ENCODE data around the gene EXOSC3. TPM values are rescaled to one million over a fixed set of nuclear protein-coding genes. Genes with fewer than 3 reads are reported as not detected.
"Not testable (repeated sequence)": the region's sequence is repeated elsewhere in the genome, so short reads cannot be mapped to it uniquely, and the experiment has no call there.

EXOSC3 gene
- total RNA-seq, 1 donor from 2014 or later: 109 TPM

- Mint-ChIP-seq H3K27ac (peak overlapping the region; percentile 70), H3K4me3 (peak overlapping the region; percentile 94), H3K4me1 (peaks cover 28% of the 10 kb centered on the region), H3K27me3 (peaks cover 4% of the 10 kb centered on the region), H3K9me3 (no peaks in the 10 kb centered on the region), H3K36me3 (ENCODE audit: low read depth) (peaks cover 18% of the 10 kb centered on the region)
- peak; percentile 66 for DNase-seq
- intact Hi-C loops (cut with micrococcal nuclease): no loop called here
These were observed 13.8 kb upstream of the EXOSC3 start for GRCh38 chr9:37798677-37799076.

GRCh38 chr9:37796232-37796631 is 11.4 kb upstream of the EXOSC3 start:
- Mint-ChIP-seq H3K27me3 (peaks cover 4% of the 10 kb centered on the region), H3K27ac (no peak overlapping the region), H3K9me3 (no peaks in the 10 kb centered on the region), H3K4me1 (peaks cover 18% of the 10 kb centered on the region), H3K4me3 (no peak overlapping the region), H3K36me3 (ENCODE audit: low read depth) (peaks cover 11% of the 10 kb centered on the region)
- DNase-seq: no peak
- intact Hi-C loops (cut with micrococcal nuclease): no loop called here

- Mint-ChIP-seq H3K4me1 (peaks cover 9% of the 10 kb centered on the region), H3K27me3 (peaks cover 4% of the 10 kb centered on the region), H3K27ac (no peak overlapping the region), H3K9me3 (no peaks in the 10 kb centered on the region), H3K36me3 (ENCODE audit: low read depth) (peaks cover 13% of the 10 kb centered on the region), H3K4me3 (no peak overlapping the region)
- intact Hi-C loops (cut with micrococcal nuclease): no loop called here
- DNase-seq: no peak
These were observed 7.3 kb upstream of the EXOSC3 start for GRCh38 chr9:37792122-37792521.

- H3K9me3 Mint-ChIP-seq: no peaks in the 10 kb centered on the region
- no peak for DNase-seq
These were observed 5.2 kb upstream of the EXOSC3 start for GRCh38 chr9:37790096-37790495.

GRCh38 chr9:37788332-37788731 is 3.5 kb upstream of the EXOSC3 start:
- intact Hi-C loops (cut with micrococcal nuclease): loop anchor here (10.0 kb wide), 1 partner anchor 304 kb away; the partner anchor contains the start of gene POLR1E
- Mint-ChIP-seq H3K27ac (no peak overlapping the region), H3K9me3 (no peaks in the 10 kb centered on the region), H3K4me3 (no peak overlapping the region), H3K27me3 (no peaks in the 10 kb centered on the region), H3K36me3 (ENCODE audit: low read depth) (peaks cover 15% of the 10 kb centered on the region), H3K4me1 (peaks cover 16% of the 10 kb centered on the region)
- no peak for DNase-seq

More at GRCh38 chr9:37790096-37790495, 5.2 kb upstream of the EXOSC3 start:
- Mint-ChIP-seq H3K27ac (no peak overlapping the region), H3K36me3 (ENCODE audit: low read depth) (peaks cover 7% of the 10 kb centered on the region), H3K4me1 (peaks cover 13% of the 10 kb centered on the region), H3K27me3 (peaks cover under 1% of the 10 kb centered on the region), H3K4me3 (no peak overlapping the region)
- intact Hi-C loops (cut with micrococcal nuclease): no loop called here

- H3K9me3 Mint-ChIP-seq: no peaks in the 10 kb centered on the region
- no peaks in the 10 kb centered on the region for H3K27me3 Mint-ChIP-seq
- H3K4me1 Mint-ChIP-seq: peaks cover 26% of the 10 kb centered on the region
- H3K4me3 Mint-ChIP-seq: no peak overlapping the region
- intact Hi-C loops (cut with micrococcal nuclease): loop anchor here (10.0 kb wide), 1 partner anchor 302 kb away; the partner anchor contains the start of gene POLR1E
- no peak overlapping the region for H3K27ac Mint-ChIP-seq
- peaks cover 25% of the 10 kb centered on the region for H3K36me3 Mint-ChIP-seq (ENCODE audit: low read depth)
- peak; percentile 55 for DNase-seq
These were observed 2.2 kb upstream of the EXOSC3 start for GRCh38 chr9:37787059-37787458.

- intact Hi-C loops (cut with micrococcal nuclease): loop anchor here (2.0 to 10.0 kb wide), 3 partner anchors 55 to 299 kb away; partner anchors contain the start of genes POLR1E and TOMM5
- peaks cover 42% of the 10 kb centered on the region for H3K36me3 Mint-ChIP-seq (ENCODE audit: low read depth)
- H3K27me3 Mint-ChIP-seq: no peaks in the 10 kb centered on the region
- H3K4me3 Mint-ChIP-seq: peak overlapping the region; percentile 98
- H3K9me3 Mint-ChIP-seq: no peaks in the 10 kb centered on the region
- H3K4me1 Mint-ChIP-seq: peaks cover 19% of the 10 kb centered on the region
- H3K27ac Mint-ChIP-seq: peak overlapping the region; percentile 97
- no peak for DNase-seq
These were observed 611 bp downstream of the EXOSC3 start for GRCh38 chr9:37784291-37784615.

- intact Hi-C loops (cut with micrococcal nuclease): no loop called here
- Mint-ChIP-seq H3K27ac (no peak overlapping the region), H3K36me3 (ENCODE audit: low read depth) (peaks cover 78% of the 10 kb centered on the region), H3K4me1 (peaks cover 19% of the 10 kb centered on the region), H3K9me3 (no peaks in the 10 kb centered on the region), H3K27me3 (no peaks in the 10 kb centered on the region), H3K4me3 (no peak overlapping the region)
- DNase-seq: no peak
These were observed 6.3 kb downstream of the EXOSC3 start for GRCh38 chr9:37778534-37778933.

GRCh38 chr9:37776328-37776727 is 8.5 kb downstream of the EXOSC3 start:
- Mint-ChIP-seq H3K27me3 (no peaks in the 10 kb centered on the region), H3K4me1 (peaks cover 8% of the 10 kb centered on the region), H3K9me3 (no peaks in the 10 kb centered on the region), H3K27ac (no peak overlapping the region), H3K4me3 (no peak overlapping the region), H3K36me3 (ENCODE audit: low read depth) (peaks cover 70% of the 10 kb centered on the region)
- no peak for DNase-seq
- intact Hi-C loops (cut with micrococcal nuclease): no loop called here

GRCh38 chr9:37775216-37775919 is 9.5 kb downstream of the EXOSC3 start:
- H3K9me3 Mint-ChIP-seq: no peaks in the 10 kb centered on the region
- H3K4me1 Mint-ChIP-seq: peaks cover 8% of the 10 kb centered on the region
- peaks cover 68% of the 10 kb centered on the region for H3K36me3 Mint-ChIP-seq (ENCODE audit: low read depth)
- no peak for DNase-seq
- H3K4me3 Mint-ChIP-seq: no peak overlapping the region
- H3K27me3 Mint-ChIP-seq: no peaks in the 10 kb centered on the region
- H3K27ac Mint-ChIP-seq: no peak overlapping the region
- intact Hi-C loops (cut with micrococcal nuclease): no loop called here

- no peak overlapping the region for H3K4me3 Mint-ChIP-seq
- H3K36me3 Mint-ChIP-seq (ENCODE audit: low read depth): peaks cover 54% of the 10 kb centered on the region
- intact Hi-C loops (cut with micrococcal nuclease): no loop called here
These were observed 14.9 kb downstream of the EXOSC3 start for GRCh38 chr9:37769995-37770394.

GRCh38 chr9:37769306-37769705 is 15.6 kb downstream of the EXOSC3 start:
- no peak for DNase-seq
- H3K27ac Mint-ChIP-seq: peak overlapping the region; percentile 52
- H3K4me3 Mint-ChIP-seq: no peak overlapping the region
- intact Hi-C loops (cut with micrococcal nuclease): no loop called here
- no peaks in the 10 kb centered on the region for H3K27me3 Mint-ChIP-seq
- no peaks in the 10 kb centered on the region for H3K9me3 Mint-ChIP-seq
- no peaks in the 10 kb centered on the region for H3K4me1 Mint-ChIP-seq
- peaks cover 52% of the 10 kb centered on the region for H3K36me3 Mint-ChIP-seq (ENCODE audit: low read depth)

More at GRCh38 chr9:37769995-37770394, 14.9 kb downstream of the EXOSC3 start:
- no peak for DNase-seq
- no peak overlapping the region for H3K27ac Mint-ChIP-seq
- no peaks in the 10 kb centered on the region for H3K9me3 Mint-ChIP-seq
- H3K4me1 Mint-ChIP-seq: no peaks in the 10 kb centered on the region
- H3K27me3 Mint-ChIP-seq: no peaks in the 10 kb centered on the region

- peaks cover 41% of the 10 kb centered on the region for H3K36me3 Mint-ChIP-seq (ENCODE audit: low read depth)
- H3K4me1 Mint-ChIP-seq; H3K27me3 Mint-ChIP-seq; H3K9me3 Mint-ChIP-seq; DNase-seq; H3K4me3 Mint-ChIP-seq; intact Hi-C loops (cut with micrococcal nuclease); H3K27ac Mint-ChIP-seq: not testable (repeated sequence)
These were observed 19.6 kb downstream of the EXOSC3 start for GRCh38 chr9:37765263-37765662.

GRCh38 chr9:37761511-37761910 is 23.4 kb downstream of the EXOSC3 start:
- intact Hi-C loops (cut with micrococcal nuclease): no loop called here

More at GRCh38 chr9:37761511-37761910, 23.4 kb downstream of the EXOSC3 start:
- no peak overlapping the region for H3K27ac Mint-ChIP-seq
- H3K36me3 Mint-ChIP-seq (ENCODE audit: low read depth): peaks cover 28% of the 10 kb centered on the region
- no peak for DNase-seq
- no peak overlapping the region for H3K4me3 Mint-ChIP-seq
- H3K9me3 Mint-ChIP-seq: no peaks in the 10 kb centered on the region
- H3K4me1 Mint-ChIP-seq: no peaks in the 10 kb centered on the region
- no peaks in the 10 kb centered on the region for H3K27me3 Mint-ChIP-seq

All from activated CD4-positive, alpha-beta T cell treated with anti-CD3 and anti-CD28 coated beads, Interleukin-2, amount 10 ng/mL, durations not matched to agents 24 days and 14 days (primary cell).